Body of pancreas (tissue), 4 donors: ENCODE data around the gene OR11L1.

Source experiments
- POLR2A ChIP-seq, 3 donors: fragments of 450-650 bp; IDR thresholded peaks; one replicate each; pipeline ENCODE4 v1.6.1; 2016; ENCODE audit warnings: antibody characterized with exemption in 3 of 3, mild to moderate bottlenecking in 2 of 3
- TF ChIP-seq, protein P1 (sequence below), 7 experiments: fragments of 450-650 bp in 4 of 7; fragments of 200-600 bp in 3 of 7; sonication (generic) in 3 of 7; IDR thresholded peaks; one replicate each; pipeline ENCODE4 v1.5.1; 2016 to 2019; ENCODE audit warnings: antibody characterized with exemption in 7 of 7

DNA sequence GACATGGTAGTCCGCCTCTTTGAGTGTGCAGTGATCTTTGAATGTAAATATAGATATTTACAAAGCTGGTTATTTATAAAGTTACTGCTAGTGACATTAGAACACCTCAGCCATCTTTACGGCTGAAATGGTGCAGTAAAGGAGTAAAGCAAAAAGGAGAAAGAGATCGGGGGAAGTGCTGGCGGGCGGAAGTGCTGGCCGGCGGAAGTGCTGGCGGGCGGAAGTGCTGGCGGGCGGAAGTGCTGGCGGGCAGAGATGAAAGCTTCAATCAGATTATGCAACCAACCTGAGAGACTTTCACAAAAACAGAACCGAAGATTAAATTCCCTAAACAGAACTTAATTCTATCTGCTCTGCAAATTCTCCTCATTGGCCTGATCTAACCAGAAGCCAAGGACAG is 16.3 kb downstream of the OR11L1 start:
- TF ChIP-seq, protein P1, sequence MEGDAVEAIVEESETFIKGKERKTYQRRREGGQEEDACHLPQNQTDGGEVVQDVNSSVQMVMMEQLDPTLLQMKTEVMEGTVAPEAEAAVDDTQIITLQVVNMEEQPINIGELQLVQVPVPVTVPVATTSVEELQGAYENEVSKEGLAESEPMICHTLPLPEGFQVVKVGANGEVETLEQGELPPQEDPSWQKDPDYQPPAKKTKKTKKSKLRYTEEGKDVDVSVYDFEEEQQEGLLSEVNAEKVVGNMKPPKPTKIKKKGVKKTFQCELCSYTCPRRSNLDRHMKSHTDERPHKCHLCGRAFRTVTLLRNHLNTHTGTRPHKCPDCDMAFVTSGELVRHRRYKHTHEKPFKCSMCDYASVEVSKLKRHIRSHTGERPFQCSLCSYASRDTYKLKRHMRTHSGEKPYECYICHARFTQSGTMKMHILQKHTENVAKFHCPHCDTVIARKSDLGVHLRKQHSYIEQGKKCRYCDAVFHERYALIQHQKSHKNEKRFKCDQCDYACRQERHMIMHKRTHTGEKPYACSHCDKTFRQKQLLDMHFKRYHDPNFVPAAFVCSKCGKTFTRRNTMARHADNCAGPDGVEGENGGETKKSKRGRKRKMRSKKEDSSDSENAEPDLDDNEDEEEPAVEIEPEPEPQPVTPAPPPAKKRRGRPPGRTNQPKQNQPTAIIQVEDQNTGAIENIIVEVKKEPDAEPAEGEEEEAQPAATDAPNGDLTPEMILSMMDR (IDR thresholded peaks at IDR 0.05), result no peak
- TF ChIP-seq POLR2A (IDR thresholded peaks at IDR 0.05), result no peak
